ENCODE measurements around the gene PHLDB1. TPM values are rescaled to one million over a fixed set of nuclear protein-coding genes. Genes with fewer than 3 reads are reported as not detected.

PHLDB1 gene
- total RNA-seq, 2 donors from 2014 or later: 1.8 to 2.6 TPM

- H3K4me1 Mint-ChIP-seq: peaks cover 38% of the 10 kb centered on the region
- no peak overlapping the region for H3K27ac Mint-ChIP-seq
- H3K9me3 ChIP-seq (ENCODE audit: control insufficient read depth, low read length, poor library complexity, severe bottlenecking): no peaks in the 10 kb centered on the region
- H3K36me3 Mint-ChIP-seq (ENCODE audit: low read depth): peaks cover 4% of the 10 kb centered on the region
- DNase-seq (no peak), ATAC-seq (no peak)
- no peak overlapping the region for H3K4me3 Mint-ChIP-seq
- H3K27me3 Mint-ChIP-seq: peaks cover 9% of the 10 kb centered on the region
These were observed 81.6 kb downstream of the PHLDB1 start for GRCh38 chr11:118688851-118689502.

GRCh38 chr11:118689503-118689851, 82.1 kb downstream of the PHLDB1 start:
- H3K4me3 Mint-ChIP-seq: no peak overlapping the region
- H3K36me3 Mint-ChIP-seq (ENCODE audit: low read depth): peaks cover 4% of the 10 kb centered on the region
- H3K9me3 ChIP-seq (ENCODE audit: control insufficient read depth, low read length, poor library complexity, severe bottlenecking): no peaks in the 10 kb centered on the region
- peak overlapping the region; percentile 49 for H3K27ac Mint-ChIP-seq
- peaks cover 9% of the 10 kb centered on the region for H3K27me3 Mint-ChIP-seq
- no peak for DNase-seq
- no peak for ATAC-seq
- peaks cover 39% of the 10 kb centered on the region for H3K4me1 Mint-ChIP-seq

- ATAC-seq (peak; percentile 91), DNase-seq (peak; percentile 66 to 83 (median 66))
- H3K36me3 Mint-ChIP-seq (ENCODE audit: low read depth): peaks cover 1% of the 10 kb centered on the region
- H3K4me1 Mint-ChIP-seq: peaks cover 39% of the 10 kb centered on the region
- peaks cover 6% of the 10 kb centered on the region for H3K27me3 Mint-ChIP-seq
- peak overlapping the region; percentile 86 for H3K4me3 Mint-ChIP-seq
- H3K27ac Mint-ChIP-seq: peak overlapping the region; percentile 49
- no peaks in the 10 kb centered on the region for H3K9me3 ChIP-seq (ENCODE audit: control insufficient read depth, low read length, poor library complexity, severe bottlenecking)
These were observed 82.6 kb downstream of the PHLDB1 start for GRCh38 chr11:118689852-118690552.

DNA sequence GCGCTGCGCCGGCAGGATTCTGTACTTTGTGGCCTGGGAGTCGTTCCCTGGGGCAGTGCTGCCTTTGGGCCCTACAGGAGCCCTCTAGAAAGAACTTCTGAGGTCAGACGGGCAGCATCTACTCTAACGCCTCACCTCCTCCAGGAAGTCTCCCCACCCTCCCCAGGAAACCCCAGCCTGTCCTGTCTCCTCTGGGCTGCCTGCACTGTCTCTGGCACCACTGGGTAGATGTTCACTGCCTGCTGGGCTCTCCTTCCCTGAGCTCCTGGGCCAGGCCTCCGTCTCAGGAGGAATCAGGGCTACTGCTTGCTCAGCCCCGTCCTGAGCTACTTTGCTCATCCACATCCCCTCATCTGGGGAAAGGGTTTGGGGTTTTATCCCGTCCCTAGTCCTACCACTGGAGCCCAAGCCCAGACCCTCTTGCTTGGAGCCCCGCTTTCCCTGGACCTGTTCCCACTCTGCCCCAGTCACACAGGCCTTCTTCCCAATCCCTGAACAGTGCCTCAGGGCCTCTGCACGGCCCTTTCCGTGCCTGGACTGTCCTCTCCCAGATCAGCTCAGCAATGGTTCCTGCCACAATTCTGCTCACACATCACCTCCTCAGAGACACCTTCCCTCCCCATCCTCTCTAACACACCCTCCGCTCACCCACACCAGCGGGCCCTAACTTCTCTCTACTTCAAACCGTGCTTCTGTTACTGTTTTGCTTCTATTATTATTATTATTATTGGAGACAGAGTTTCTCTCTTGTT, 83.3 kb downstream of the PHLDB1 start:
- Mint-ChIP-seq H3K27ac (peak overlapping the region; percentile 32), H3K27me3 (no peaks in the 10 kb centered on the region), H3K36me3 (ENCODE audit: low read depth) (no peaks in the 10 kb centered on the region), H3K4me3 (peak overlapping the region; percentile 86), H3K4me1 (peaks cover 41% of the 10 kb centered on the region)
- DNase-seq: no peak
- ATAC-seq: no peak
- no peaks in the 10 kb centered on the region for H3K9me3 ChIP-seq (ENCODE audit: control insufficient read depth, low read length, poor library complexity, severe bottlenecking)

DNA sequence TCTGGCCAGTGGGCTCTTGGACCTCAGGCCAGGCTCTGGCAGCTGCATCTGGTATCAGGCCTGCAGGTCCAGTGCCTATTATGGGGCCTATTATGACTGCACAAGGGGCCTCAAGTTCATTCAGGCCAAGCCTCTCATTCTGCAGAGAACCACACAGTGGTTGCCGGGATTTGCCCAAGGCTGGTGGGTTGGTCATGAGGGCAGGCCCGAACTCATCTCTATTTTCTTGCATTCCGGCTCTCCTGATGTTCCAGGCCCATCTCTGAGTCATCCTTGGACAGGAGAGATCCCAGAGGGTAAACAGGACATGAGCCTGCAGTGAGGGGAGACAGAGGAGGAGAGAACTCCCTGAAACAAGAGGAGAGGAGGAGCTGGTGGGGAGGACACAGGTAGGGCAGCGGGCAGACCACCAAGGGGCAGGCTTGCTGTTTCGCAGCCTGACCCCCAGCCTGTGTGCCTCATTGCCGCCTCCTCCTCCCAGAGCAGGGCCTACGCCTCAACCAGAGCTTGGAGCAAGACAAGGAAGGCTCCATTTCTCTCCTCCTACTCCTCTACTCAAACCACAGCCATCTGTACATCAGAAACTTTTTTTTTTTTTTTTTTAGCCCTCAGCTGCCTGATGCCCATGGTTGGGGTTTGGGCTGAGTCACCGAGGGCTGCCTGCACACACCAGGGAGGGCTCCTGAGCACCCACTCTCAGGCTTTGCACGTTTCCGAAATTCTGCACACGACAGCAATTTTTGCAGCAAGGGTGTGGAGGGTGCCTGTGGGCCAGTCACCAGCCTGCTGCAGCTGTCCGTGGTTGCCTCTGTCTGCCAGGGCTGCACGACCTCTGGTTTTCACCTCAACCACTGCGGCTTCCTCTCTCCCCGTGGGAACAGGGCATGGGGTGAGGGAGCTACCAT, 84.8 kb downstream of the PHLDB1 start:
- no peaks in the 10 kb centered on the region for H3K9me3 ChIP-seq (ENCODE audit: control insufficient read depth, low read length, poor library complexity, severe bottlenecking)
- DNase-seq (peak in 2 of 3 donors; percentile 18 to 60), ATAC-seq (peak; percentile 65)
- H3K27ac Mint-ChIP-seq: peak overlapping the region; percentile 85
- H3K4me3 Mint-ChIP-seq: peak overlapping the region; percentile 78
- H3K36me3 Mint-ChIP-seq (ENCODE audit: low read depth): no peaks in the 10 kb centered on the region
- H3K27me3 Mint-ChIP-seq: no peaks in the 10 kb centered on the region
- H3K4me1 Mint-ChIP-seq: peaks cover 47% of the 10 kb centered on the region

DNA sequence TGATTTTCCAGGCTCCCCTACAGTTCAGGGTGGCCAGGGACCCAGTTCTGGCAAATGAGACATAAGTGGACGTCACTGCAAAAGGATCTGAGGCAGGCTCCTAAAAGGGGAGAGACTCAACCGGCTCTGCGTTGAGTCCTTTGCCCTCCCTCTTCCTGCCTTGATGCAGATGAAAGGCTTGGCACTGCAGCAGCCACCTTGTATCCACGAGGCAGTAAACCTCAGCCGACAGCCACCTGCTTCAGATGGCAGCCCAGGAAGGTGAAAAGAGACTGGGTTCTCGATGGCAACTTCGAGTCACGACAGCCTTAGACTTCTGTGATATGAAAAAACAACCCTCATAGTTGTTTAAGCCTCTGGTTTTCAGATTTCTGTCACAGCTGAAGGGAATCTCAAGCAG, 86.8 kb downstream of the PHLDB1 start:
- DNase-seq (no peak), ATAC-seq (no peak)
- no peak overlapping the region for H3K4me3 Mint-ChIP-seq
- no peaks in the 10 kb centered on the region for H3K36me3 Mint-ChIP-seq (ENCODE audit: low read depth)
- H3K27ac Mint-ChIP-seq: peak overlapping the region; percentile 85
- peaks cover 42% of the 10 kb centered on the region for H3K4me1 Mint-ChIP-seq
- no peaks in the 10 kb centered on the region for H3K27me3 Mint-ChIP-seq
- H3K9me3 ChIP-seq (ENCODE audit: control insufficient read depth, low read length, poor library complexity, severe bottlenecking): no peaks in the 10 kb centered on the region

- DNase-seq (no peak), ATAC-seq (no peak)
- H3K4me3 Mint-ChIP-seq: no peak overlapping the region
These were observed 87.4 kb downstream of the PHLDB1 start for GRCh38 chr11:118694771-118695170.

GRCh38 chr11:118696673-118697226, 89.3 kb downstream of the PHLDB1 start:
- DNase-seq (no peak), ATAC-seq (no peak)
- no peaks in the 10 kb centered on the region for H3K9me3 ChIP-seq (ENCODE audit: control insufficient read depth, low read length, poor library complexity, severe bottlenecking)
- peaks cover 41% of the 10 kb centered on the region for H3K4me1 Mint-ChIP-seq
- H3K4me3 Mint-ChIP-seq: peak overlapping the region; percentile 9
- peak overlapping the region; percentile 96 for H3K27ac Mint-ChIP-seq
- no peaks in the 10 kb centered on the region for H3K27me3 Mint-ChIP-seq
- no peaks in the 10 kb centered on the region for H3K36me3 Mint-ChIP-seq (ENCODE audit: low read depth)

More at GRCh38 chr11:118694771-118695170, 87.4 kb downstream of the PHLDB1 start:
- no peaks in the 10 kb centered on the region for H3K9me3 ChIP-seq (ENCODE audit: control insufficient read depth, low read length, poor library complexity, severe bottlenecking)
- H3K36me3 Mint-ChIP-seq (ENCODE audit: low read depth): no peaks in the 10 kb centered on the region
- H3K27me3 Mint-ChIP-seq: no peaks in the 10 kb centered on the region
- peak overlapping the region; percentile 85 for H3K27ac Mint-ChIP-seq
- H3K4me1 Mint-ChIP-seq: peaks cover 46% of the 10 kb centered on the region

GRCh38 chr11:118697346-118697745, 89.9 kb downstream of the PHLDB1 start:
- DNase-seq: no peak
- Mint-ChIP-seq H3K27ac (peak overlapping the region; percentile 96), H3K4me3 (no peak overlapping the region), H3K27me3 (no peaks in the 10 kb centered on the region), H3K4me1 (peaks cover 38% of the 10 kb centered on the region), H3K36me3 (ENCODE audit: low read depth) (no peaks in the 10 kb centered on the region)
- H3K9me3 ChIP-seq (ENCODE audit: control insufficient read depth, low read length, poor library complexity, severe bottlenecking): no peaks in the 10 kb centered on the region
- no peak for ATAC-seq

- Mint-ChIP-seq H3K4me1 (peaks cover 23% of the 10 kb centered on the region), H3K4me3 (peak overlapping the region; percentile 80), H3K27me3 (no peaks in the 10 kb centered on the region), H3K36me3 (ENCODE audit: low read depth) (no peaks in the 10 kb centered on the region), H3K27ac (peak overlapping the region; percentile 96)
- peak; percentile 97 for ATAC-seq
- no peaks in the 10 kb centered on the region for H3K9me3 ChIP-seq (ENCODE audit: control insufficient read depth, low read length, poor library complexity, severe bottlenecking)
- peak in 2 of 3 donors; percentile 42 to 49 for DNase-seq
These were observed 92.2 kb downstream of the PHLDB1 start for GRCh38 chr11:118699506-118700220.

- Mint-ChIP-seq H3K36me3 (ENCODE audit: low read depth) (no peaks in the 10 kb centered on the region), H3K4me1 (peaks cover 30% of the 10 kb centered on the region), H3K4me3 (peak overlapping the region; percentile 31), H3K27ac (peak overlapping the region; percentile 94), H3K27me3 (no peaks in the 10 kb centered on the region)
- DNase-seq (no peak), ATAC-seq (no peak)
- H3K9me3 ChIP-seq (ENCODE audit: control insufficient read depth, low read length, poor library complexity, severe bottlenecking): no peaks in the 10 kb centered on the region
These were observed 96.2 kb downstream of the PHLDB1 start for GRCh38 chr11:118703563-118704106.
